ENCODE measurements around the gene RCOR1.

DNA sequence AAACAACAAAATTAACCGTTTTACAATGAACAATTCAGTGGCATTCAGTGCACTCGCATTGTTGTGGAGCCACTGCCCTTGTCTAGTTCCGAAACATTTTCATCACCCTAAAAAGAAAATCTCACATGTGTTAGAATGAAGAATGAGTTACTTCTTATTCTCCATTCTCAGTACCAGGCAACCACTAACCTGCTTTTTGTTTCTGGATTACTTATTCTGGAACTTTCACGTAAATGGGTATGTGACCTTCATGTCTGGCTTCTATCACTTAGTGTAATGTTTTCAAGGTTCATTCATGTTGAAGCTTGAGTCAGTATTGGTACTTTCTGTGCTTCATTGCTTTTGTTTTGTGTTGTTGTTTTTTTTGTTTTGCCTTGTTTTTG, 15.6 kb downstream of the RCOR1 start:
- TF ChIP-seq SP1 (IDR thresholded peaks at IDR 0.05) (no peak), FOXK2 (IDR thresholded peaks at IDR 0.05) (no peak), ELF4 (IDR thresholded peaks at IDR 0.05) (no peak), FOXA1 (IDR thresholded peaks at IDR 0.05) (no peak), TARDBP (IDR thresholded peaks at IDR 0.05) (no peak)
